Head of caudate nucleus (tissue), 42 donors: ENCODE results near the gene MGMT.

Experiments used
- DNase-seq, 42 donors: peaks; one replicate each; pipeline versions ENCODE4 v3.0.0 to v3.0.0-alpha.2; 2020 to 2021; ENCODE audit warnings: mixed read lengths in 7 of 42
- intact Hi-C: fragments of 100-400 bp; cut with DNase I; formaldehyde crosslinking; loops from one replicate; pipeline ENCODE4 v1.15.0; 2022

The MGMT gene

GRCh38 chr10:129531195-129531968 lies 64.3 kb downstream of the MGMT start:
- DNase-seq: no peak
- intact Hi-C loops: no loop called here

GRCh38 chr10:129531969-129532660 lies 65.1 kb downstream of the MGMT start:
- DNase-seq: no peak
- intact Hi-C loops: no loop called here

DNA sequence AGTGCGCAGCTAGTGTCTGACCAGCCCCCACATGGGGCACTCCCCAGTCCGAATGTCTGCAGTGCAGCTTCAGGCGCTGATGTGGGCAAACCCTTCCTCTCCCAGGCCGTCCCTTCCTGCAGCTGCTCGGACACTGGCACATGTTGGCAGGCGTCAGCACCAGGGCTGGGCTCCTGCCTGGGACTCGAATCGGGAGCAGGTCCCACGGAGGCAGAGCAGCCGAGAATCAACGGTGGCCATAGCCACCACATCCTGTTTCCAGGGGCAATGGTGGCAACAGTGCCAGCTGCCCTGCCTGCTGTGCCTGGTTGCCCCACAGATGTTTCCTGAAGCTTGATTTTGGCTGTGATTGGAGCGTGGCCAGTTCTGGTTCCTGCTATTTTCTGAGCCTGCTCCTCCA lies 65.8 kb downstream of the MGMT start:
- no peak for DNase-seq

GRCh38 chr10:129533281-129533680 lies 66.2 kb downstream of the MGMT start:
- DNase-seq: peak in 1 of 42 donors; percentile 7
- intact Hi-C loops: no loop called here

More for the DNA sequence above, 65.8 kb downstream of the MGMT start:
- intact Hi-C loops: no loop called here

DNA sequence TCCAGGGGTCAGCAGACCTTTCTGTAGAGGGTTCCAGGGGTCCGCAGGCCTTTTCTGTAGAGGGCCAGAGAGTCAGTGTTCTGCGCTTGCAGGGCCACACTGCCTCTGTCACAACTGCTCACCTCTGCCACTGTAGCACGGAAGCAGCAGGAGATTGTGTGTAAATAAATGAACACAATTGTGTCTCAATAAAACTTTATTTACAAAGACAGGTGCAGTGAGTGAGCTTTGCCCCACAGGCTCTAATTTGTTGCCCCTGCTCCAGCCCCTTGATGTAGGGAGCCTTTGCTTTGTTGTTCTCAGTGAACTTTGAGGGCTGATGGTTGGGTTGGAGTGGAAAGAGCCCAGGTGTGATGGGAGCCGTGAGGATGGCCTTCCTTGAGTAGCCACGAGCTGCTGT lies 67.8 kb downstream of the MGMT start:
- intact Hi-C loops: no loop called here
- peak in 1 of 42 donors; percentile 11 for DNase-seq

DNA sequence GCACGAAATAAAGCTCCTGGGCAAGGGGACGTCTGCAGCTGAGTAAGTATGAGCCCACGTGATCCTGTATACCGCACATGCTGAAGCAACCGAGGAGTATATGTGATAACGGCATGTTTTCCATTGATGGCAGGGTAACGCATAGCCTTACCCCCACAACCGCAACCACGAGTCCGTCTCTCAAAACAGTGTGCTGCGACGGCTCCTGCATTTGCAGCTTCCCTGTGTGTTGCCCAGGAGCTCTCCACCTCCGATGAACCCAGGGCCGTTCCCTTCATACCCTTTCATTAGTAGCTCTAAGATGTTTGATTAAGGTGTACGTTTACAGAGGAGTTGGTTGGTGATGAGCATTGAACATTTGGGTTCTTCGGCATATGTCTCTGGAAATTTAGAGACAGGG lies 69.3 kb downstream of the MGMT start:
- DNase-seq: no peak
- intact Hi-C loops: no loop called here

GRCh38 chr10:129537151-129537550 lies 70.1 kb downstream of the MGMT start:
- DNase-seq: no peak
- intact Hi-C loops: no loop called here

GRCh38 chr10:129538236-129538635 lies 71.2 kb downstream of the MGMT start:
- DNase-seq: no peak
- intact Hi-C loops: no loop called here

DNA sequence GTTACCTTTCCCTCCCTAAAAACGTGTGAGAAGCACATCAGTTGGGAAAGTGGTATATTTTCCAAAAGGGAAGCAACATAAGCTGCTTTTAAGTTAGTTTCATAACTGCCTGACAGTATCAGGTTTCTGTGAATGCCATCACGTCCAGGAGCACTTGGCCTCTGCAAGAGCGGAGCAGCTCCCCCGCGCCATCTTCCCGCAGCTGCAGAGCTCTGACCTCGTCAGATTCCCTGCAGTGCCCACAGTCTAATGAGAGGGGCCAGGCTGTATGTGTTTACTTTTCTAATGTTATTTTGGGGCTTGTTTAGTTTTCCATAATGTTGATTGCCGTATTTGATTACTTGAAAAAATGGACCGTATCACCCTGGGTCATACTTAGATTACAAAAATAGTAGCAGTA lies 74.2 kb downstream of the MGMT start:
- intact Hi-C loops: no loop called here
- DNase-seq: no peak

DNA sequence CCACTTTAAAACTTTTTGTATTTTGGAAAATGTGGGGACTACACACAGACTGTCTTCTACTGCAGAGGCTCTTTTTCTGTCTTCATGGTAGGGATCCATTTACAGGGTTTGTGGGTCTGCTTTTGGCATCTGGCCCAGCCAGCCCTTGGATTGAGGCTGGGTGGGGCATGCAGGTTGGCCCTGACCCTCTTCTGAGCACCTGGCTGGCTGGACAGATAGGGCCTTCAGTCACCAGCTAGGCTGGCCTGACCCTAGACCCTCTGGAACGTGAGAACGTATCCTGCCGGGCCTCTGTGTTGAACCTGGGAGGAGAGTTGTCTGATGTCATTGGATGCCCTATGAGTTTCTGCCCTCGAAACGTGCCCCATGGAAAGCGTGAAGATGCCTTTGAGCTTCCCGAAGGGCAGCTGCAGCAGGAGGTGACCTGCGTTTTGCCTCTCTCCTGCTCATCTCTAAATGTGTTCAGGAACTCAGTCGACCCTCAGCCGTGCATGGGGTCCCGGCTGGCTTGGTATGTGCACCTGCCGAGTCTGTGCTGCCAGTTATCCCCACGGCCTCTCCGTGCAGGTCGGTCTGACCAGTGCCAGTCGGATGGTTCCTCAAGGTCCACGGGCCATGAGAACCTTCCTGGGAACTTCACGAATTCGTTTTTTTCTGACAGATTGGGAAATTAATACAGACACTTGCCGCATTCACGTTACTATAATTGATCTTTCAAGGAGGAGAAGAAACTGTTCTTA lies 74.9 kb downstream of the MGMT start:
- peak in 1 of 42 donors; percentile 18 for DNase-seq
- intact Hi-C loops: no loop called here

- intact Hi-C loops: no loop called here
- peak in 1 of 42 donors; percentile 17 for DNase-seq
These were observed 75.5 kb downstream of the MGMT start for GRCh38 chr10:129542589-129542988.

DNA sequence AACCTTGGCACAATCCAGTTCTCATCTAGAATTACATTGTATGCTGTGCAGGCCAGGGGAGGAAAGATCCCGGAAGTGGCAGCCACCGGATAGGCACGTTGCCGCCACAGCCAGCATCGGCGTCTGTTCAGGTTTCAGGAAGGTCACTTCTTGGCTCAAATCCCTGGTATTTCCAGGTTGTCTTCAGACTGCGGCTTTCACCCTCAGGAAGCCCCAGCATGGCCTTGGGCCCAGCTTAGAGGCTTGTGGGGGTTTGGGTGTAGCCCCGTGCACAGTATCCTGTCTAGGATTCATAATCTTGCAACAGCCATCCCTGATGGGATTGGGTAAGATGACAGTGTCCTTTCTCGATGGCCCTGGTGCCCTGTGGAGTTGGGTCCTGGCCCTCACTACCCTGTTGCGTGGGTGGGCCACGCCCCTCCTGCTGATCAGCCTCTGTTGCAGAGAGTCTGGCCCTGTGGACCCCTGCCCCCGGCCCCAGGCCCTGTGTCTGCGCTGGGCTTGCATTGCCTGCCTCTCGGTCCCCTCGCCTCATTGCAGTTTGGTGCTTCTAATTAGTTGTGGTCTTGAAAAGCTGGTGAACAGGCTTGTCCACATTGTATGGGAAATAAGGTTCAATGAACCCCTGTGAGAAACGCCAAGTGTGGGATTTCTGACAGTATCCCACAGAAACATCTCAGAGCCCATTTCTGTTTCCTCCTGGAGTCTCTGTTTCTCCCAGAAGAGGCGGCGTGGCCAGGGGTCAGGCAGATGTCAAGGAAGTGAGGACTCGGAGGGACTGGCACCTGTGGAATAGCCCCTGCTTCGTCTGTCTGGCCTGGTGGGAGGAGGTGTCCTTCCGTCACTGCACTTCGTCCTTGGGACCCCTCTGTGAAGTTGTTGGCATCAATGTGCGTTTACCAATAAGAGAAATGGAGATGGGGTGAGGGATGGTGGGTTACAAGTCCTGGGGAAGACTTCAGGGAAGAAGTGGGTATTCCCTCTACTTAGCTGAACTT lies 77.5 kb downstream of the MGMT start:
- intact Hi-C loops: no loop called here
- peak in 1 of 42 donors; percentile 20 for DNase-seq

DNA sequence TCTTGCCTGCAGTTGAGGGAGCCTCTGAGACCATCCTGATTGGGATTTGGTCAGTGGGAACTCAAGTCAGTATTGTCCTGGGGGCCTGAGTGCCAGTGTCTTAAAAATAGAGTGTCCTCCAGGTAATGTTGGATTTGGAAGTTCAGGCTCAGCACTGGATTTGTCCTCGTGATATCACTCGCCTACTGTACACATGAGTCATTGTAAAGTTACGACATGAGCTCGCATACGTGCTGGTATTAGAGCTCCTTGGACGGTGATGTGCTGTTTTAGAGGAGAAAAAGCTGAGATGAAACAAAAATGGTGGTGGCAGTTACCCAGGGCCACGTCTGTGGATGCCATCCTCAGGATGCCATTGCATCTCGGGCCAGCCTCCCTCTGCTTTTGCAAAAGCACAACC lies 78.2 kb downstream of the MGMT start:
- intact Hi-C loops: no loop called here
- DNase-seq: peak in 1 of 42 donors; percentile 15

DNA sequence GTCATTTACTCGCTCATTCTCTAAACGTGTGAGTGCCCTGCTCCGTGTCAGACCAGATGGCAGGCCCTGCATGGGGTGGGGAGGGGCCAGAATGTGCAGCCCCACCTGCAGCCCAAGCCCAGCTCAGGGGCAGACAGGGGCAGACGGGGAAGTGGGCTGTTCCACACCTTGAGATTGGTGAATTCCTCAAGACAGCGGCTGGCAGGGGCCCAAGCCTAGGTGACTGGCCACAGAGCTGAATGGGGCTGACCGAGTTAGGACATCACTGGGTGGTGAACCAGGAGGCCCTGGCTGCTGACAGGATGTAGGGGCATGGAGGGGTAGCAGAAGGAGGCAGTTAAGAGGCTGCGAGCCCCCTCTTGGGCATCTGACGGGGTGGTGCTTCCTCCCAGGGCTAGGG lies 79.1 kb downstream of the MGMT start:
- intact Hi-C loops: no loop called here
- peak in 1 of 42 donors; percentile 37 for DNase-seq

DNA sequence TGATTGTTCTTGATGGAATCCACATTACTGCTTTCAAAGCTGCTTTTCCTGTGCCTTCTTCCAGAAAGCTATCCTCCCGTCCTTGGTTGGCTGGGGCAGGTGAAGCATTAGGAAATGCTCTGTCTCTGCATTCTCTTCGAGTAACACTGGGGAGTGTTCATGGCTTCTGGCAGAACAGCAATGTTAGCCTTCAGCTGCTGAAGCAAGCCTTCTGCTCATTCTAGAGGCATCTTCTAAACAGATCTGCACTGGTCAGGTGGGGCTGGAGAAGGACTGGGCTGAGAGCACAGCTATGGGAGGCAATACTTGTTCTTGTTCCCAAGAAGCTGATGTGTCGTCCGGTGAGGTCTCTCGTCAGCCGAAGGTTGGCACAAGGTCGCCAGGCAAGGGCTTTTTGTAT lies 80.6 kb downstream of the MGMT start:
- intact Hi-C loops: no loop called here
- peak in 2 of 42 donors; percentile 31 to 43 for DNase-seq

DNA sequence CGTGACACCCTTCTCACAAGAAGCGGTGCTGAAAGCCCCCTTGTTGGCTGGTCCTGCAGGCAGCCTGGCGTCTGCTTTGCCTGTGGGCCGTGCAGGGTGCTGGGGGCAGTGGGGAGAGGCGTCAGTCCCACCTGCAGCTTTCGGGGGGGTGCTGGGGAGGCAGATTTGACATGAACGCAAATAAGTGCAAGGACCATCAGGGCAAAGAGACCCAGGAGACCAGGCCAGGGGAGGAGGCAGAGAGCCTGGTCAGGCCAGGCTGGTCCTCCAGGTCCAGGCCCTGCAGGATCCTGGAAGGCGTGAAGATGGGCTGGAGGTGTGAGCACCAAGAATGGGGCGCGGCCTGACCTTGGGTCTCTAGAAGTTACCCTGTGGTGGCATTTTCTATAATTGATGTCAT lies 81.6 kb downstream of the MGMT start:
- peak in 3 of 42 donors; percentile 11 to 37 (median 34) for DNase-seq

DNA sequence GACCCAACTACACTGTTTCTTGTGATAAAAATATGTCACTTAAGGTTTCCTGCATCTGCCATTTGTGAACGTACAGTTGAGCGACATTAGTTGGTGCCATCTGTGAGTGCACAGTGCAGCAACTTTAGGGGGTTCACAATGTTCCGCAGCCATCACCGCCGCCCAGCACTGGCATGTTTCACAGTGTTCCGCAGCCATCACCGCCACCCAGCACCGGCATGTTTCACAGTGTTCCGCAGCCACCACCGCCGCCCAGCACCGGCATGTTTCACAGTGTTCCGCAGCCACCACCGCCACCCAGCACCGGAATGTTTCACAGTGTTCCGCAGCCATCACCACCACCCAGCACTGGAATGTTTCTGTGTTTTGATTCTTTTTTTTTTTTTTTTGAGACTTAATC lies 83.0 kb downstream of the MGMT start:
- peak in 2 of 42 donors; percentile 4 to 36 for DNase-seq
- intact Hi-C loops: no loop called here

More for the DNA sequence above, 81.6 kb downstream of the MGMT start:
- intact Hi-C loops: no loop called here

DNA sequence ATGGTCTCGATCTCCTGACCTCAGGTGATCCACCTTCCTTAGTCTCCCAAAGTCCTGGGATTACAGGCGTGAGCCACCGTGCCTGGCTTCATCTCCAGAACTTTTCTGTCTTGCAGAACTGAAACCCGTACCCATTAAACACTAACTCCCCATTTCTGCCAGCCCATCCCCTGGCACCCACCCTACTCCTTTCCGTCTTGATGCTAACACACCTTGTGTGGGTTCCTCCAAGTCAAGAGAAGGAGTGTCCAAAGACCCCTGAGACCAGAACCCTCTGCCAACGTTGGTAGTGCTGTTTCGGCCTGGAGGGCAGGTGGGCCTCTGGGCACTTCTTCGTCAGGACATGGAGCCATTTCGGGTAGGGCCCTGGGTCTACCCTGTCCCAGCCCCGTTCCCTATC lies 83.6 kb downstream of the MGMT start:
- DNase-seq: peak in 2 of 42 donors; percentile 9 to 34
- intact Hi-C loops: no loop called here

DNA sequence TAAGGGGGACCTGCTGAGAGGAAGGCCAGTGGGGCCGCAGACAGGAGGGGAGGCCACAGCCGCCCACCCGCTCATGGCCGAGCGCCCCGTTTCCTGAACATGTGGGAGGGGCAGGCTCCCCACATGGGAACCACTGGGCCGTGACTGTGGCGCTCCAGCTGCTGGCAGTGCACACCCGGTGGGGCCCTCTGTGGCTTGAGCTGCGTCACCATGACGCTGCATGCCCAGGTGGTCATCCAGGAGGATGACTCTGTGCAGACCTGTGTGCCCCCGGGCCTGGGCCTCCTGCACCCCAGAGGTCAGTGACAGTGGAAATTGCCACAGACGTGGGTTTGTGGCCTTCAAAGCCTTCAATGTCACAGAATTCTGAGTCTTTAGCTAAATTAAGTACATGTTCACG lies 85.1 kb downstream of the MGMT start:
- DNase-seq: peak in 2 of 42 donors; percentile 11 to 34

More for the DNA sequence above, 85.1 kb downstream of the MGMT start:
- intact Hi-C loops: no loop called here
